Amniotic stem cell (primary cell): Measurements from ENCODE around the gene KISS1.

Experiments used
- DNase-seq: peaks from one replicate; lab custom pipeline; 2025; lab: John Stamatoyannopoulos, UW

Gene KISS1

DNA sequence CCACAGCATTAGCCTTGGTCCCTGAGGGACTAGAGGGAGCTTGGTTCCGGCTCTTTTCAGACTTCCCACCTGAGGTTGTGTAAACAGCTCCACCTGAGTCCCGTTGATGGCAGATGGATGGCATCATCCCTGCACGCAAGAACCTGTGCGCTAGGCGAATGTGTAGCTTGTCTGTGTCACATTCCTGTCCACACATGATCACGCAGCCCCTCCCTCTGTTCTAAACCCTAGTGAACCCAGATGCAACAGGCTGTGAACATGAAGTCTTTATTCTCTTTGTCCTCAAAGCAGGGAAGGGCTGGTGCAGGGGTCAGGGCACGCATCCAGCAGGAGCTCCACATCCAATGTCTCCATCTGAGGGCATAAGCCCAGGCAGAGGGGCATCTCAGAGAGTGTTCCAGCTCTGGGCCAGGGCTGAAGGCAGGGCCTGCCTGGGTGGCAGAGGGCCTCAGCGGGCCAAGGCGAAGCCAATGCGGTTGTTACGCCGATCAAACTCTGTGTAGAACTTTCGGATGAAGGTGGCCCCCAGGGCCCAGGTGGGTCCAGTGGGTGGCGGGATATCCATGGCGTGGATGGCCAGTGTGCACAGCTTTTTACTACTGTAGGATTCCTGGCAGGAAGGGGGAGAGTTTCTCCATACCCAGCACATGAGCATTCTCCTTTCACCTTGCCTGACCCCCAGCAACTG is 41.6 kb downstream of the KISS1 start:
- no peak for DNase-seq

DNA sequence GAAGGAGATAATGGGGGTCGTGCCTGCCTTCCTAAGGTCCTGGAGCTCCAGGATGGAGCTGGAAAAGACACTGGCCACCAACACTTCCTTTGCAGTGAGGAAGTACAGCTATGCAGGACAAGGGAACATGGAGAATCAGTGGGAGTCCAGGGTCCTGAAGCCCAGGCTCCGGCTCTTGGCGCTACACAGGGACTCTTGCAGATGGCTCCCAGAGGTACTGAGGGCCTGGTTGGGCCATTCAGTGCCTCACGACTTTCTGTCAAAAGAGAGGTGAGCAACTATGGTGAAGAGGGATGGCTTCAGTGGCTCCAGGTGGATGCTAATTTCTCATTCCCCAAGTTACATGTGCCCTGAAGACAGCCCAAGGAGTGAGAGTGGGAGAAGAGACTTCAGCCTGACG is 42.6 kb downstream of the KISS1 start:
- no peak for DNase-seq

DNA sequence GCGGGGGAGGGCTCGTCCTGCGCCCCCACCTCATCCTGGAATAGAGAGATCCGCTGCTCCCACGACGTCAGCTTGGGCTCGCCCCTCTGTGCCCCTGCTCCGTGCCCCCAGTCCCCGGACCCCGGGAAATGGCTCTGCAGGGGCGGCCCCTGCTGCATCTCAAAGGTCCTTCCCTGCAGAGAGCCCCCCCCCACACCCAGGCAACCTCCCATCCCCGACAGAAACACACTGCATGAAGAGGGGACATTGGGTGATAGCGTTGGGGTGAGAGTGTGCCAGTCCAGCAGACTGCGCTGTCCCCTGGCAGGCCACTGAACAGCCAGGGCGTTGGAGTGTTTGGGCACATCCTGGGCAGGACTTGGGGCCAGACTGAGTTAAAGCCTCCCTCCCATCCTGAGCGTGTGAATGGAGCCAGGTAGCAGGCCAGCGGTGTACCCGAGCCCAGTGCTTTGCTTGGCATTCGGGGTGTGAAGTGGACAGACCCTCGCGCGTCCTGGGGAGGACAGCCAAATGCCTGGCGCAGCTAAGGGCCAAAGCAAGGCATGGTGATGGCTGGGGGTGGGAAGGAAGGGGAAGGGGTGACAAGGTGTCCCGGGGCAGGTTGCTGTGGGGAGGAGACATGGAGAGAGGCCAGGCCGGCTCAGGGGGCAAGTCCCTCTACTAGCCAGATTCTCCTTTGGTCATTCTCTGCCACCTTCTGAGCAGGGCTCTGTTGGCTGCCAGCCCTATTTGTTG is 43.8 kb downstream of the KISS1 start:
- DNase-seq, result no peak

DNA sequence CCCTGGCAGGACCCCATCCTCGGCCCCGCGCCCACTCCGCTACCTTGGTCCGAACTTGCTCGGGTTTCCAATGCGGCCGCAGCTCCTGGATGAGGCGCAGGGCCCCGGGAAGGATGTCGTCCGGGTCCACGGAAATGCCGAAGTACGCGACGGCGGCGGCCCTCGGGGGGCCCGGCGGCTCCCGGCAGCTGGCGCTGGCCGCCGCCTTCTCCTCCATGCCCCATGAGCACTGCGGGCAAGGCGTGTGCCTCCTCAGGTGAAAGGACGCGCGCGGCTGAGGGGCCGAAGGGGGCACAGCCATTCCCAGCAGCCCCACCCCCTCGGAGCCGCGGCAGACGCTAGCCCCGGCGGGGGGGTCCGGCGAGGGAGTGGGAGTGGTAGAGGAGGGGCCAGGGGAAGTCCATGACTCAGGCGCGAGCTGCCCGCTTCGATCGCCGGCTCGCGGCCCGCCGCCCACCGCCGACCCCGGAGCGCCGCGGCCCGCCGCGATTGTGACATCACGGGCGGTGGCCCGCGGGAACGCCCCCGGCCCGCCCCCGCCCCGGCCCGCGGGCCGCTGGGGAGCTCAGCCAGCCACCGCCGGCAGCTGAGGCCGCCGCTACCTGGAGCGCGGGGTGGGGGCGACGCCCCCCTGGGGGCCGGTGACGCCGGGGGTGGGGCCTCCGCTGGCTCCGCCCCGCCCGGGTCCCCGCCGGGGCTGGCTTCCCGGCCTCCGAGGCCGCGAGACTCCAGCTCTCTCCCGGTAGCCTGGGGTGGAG is 44.6 kb downstream of the KISS1 start, which contains the start of gene ETNK2:
ETNK2 (minus strand) TSS at position 493 of the 758 bp plus-strand sequence; CDS start at position 301, 192 bp downstream.
- DNase-seq, result no peak

DNA sequence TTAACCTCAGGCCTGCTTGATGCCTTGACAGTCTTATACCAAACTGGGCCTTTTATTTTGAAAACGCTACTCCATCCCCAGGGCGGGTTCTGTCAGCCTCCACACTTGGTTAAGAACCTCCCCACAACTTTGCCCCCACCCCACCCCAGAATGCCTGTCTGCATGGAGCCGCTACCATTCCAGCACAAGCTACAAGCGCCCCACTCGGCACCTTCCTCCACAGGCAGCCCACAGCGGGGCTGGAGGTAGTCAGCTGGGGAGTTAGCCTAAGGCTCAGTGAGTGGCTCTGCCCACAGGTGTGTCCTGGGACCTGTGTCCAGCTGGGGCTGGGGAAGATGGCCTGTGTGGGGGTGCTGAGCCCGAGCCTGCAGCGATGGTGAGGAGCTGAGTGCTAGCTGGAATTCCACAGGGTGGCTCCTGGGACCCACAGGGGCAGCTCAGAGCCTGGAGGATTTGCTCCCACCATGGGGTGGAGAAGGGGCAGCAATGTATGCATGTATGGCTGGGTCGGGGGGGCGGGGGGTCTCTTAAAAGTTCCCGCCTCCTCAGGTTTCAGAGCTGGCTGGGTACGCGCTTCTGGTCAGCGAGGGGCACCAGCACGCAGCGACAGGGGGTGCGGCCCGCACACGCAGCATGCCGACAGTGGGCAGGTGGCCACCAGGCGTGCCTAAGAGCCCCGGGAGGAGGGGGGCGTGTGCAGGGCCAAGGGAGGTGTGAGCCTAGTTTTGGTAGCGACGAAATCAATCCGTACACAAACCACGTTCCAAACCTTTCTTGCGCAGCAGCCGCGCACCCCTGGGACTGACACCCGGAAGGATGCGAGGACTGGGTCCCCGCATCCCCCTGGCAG is 45.4 kb downstream of the KISS1 start:
- no peak for DNase-seq

DNA sequence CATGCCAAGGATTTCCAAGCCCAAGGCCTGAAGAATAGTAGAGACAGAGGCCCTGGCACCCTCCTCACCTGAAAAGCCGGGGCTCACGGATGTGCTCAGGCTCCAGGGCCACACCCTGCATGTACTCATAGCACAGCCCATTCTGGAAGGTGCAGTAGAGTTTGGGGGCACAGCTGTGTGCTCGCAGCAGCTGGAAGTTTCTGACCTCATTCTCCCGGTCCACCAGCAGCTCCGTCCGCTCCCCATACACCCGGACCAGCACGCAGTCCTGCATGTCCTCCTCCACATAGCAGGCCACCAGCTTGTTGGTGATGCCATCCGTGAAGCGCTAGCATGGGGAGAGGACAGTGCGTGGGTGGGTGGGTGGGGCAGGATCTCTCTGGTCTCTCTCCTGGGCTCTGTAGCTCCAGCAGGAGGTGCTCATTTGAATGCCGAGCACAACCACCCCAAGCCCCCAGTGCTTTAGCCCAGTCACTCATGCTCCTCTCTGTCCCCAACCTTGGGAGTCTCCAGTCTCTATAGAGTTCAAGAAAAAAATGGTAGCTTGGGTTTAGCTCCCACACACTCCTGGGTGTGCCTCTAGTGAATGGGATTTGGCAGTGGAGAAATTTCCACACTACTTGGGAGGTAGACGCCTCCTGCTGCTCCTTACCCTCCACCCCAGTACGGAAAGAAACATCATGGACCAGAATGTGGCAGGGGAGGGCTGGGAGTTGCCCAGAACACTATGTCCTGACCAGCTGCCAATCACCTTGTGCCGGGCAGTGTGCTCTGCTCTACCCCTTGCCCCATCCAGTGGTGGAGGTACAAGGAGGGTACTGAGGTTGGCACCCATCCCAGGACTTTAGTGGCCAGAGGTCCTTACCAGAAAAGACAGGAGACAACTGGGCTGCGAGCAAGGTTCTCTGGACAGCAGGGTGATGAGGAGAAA is 46.4 kb downstream of the KISS1 start:
- DNase-seq, result no peak

DNA sequence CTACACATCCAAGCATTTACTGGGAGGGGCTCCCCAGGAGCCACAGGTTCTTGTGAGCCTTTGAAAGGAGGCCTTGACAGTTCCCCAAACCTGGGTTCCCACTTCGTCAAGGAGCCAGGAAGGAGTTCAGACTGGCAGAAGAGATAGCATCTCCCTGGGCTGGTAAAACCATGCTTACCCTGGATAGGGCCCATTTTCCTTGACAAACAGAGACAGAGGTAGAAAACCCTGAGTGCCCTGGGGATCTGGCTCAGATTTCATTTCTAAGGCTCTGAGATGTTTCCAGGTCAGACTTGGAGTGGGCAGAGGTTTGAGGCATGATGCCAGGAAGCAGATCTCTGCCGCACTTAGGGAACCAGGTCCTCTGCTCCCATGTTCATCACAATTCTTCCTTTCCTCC is 47.2 kb downstream of the KISS1 start:
- no peak for DNase-seq

DNA sequence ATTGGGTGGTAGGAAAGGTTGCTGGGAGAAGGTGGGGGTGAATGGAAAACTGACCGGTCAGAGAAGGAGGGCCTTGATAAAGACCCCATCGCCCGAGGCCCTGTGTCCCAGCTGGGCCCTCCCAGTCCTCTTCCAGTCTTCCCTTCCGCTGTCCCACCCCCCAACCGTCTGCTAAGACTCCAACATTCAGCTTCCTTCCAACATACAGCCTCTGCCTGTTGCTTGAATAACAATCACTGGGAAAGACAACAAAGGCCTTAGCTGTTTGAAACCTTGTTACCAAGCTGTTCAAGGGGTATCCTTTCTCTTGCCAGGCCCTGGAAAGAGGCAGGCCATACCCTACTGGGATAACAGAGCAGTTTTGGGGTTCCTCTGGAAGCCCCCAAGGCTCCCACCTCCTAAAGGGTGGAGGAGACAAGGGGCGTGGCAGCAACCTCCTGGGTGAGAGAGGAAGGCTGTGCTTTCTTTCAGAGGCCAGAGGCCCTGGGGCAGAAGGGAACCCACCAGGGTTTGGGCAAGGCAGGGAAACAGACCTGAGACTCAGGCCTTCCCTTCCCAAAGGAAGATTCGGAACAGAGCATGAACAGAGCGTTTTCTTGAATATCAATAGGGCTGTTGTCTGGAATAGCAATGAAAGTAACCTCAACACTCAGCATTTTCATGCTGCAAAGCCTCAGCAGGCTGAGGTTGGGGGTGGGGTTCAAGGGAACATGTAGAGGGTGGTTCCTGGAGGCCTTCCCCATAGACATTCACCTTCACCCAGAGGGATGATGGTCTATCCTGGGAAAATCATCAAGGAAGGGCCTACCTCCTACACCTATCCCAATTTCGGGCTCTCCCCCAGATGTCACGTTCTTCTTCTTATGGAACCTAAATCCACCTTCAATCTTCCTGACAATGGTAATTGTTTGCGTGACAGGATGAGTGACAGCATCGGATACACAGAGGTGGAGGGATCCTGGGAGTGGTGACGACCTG is 48.6 kb downstream of the KISS1 start:
- DNase-seq, result no peak

DNA sequence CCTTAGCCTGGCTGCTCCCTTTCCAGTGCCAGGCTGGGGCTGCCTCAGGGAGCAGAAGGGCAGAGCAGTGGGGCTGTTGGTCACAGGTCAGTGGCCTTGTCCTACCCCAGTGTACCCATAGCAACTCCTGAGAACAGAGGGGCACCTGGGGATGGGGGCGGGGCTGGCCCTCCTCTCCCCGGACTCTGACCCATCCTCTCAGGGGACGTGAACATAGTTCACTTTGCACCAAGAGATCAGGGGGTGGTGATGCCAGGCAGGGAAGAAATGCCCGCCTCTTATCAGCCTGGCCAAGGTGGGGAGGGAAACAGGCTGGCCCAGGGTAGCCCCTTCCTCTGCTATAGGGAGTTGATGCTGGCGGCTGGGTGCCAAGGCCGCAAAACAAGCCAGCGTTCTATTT is 49.3 kb downstream of the KISS1 start:
- DNase-seq, result no peak

DNA sequence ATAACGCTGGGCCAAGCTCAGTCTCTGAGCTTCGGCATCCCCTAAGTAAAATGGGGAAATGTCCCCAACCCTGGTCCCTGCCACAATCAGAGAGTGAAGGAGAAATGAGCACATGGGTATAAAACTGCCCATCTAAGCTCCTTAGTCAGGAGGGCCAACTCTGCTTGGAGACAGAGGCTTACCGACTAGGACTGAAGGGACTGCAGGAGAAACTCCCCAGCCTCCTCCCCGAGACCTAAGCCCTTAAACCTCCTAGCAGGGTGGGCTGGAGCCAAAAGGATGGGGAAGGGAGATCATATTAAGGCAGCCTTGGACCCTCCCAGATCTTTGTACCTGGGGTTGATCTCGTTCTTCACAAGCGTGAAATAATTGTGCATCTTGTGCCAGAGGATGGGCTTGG is 50.0 kb downstream of the KISS1 start:
- no peak for DNase-seq

DNA sequence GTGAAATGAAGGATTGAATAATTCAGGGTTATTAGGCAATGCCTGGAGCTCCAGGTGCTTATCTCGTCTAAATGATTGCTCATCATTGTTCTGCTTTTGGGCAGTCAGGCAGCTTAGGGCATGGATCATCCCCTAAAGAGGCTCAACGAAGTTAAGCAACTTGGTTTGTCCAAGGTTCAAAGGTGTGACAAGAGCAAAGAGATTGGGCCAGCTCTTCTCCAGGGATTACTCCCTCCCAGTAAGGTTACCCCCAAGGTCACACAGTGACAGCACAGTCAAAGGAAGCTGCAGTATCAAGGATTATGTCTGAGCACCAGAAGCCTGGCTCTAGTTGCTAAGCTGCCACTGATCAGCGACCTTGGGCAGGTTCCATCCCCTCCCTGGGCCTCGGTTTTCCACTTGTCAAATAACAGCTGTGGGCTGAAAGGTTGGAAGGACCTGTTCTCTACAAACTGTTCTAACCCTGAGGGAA is 51.2 kb downstream of the KISS1 start:
- no peak for DNase-seq

DNA sequence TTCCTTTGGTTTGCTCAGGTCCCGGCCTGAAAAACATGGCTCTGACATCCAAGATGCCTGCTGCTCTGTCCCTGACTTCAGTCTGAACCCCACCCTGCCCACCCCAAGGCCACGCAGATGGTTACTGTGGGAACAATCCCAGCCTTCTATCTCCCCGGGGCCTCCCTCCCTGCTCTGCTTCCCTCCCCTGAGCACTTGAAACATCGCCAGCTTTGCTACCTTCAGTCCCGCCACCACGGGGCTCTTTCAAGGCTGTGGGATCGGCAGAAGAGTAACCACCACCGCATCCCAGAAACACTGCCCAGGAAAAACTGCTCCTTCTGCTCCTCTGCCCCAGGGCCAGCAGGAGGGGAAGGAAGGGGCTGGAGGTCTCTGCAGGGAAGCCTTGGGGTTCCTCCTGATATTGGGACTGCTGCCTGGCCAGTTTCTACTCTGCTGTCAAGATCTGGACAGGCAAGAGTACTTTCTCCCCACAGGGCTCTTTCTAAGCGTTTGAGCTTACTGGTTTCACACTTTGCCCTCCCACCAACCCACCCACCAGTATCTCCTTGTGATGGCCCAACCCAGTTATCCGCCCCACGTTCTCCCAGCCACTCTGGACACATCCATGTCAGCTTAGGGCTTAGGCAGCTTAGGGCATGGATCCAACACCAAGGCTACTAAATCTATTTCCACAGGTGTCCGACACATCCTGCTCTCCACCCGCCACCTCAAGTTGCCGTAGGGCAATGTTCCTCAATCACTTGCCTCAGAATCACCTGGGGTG is 52.8 kb downstream of the KISS1 start:
- DNase-seq, result no peak

DNA sequence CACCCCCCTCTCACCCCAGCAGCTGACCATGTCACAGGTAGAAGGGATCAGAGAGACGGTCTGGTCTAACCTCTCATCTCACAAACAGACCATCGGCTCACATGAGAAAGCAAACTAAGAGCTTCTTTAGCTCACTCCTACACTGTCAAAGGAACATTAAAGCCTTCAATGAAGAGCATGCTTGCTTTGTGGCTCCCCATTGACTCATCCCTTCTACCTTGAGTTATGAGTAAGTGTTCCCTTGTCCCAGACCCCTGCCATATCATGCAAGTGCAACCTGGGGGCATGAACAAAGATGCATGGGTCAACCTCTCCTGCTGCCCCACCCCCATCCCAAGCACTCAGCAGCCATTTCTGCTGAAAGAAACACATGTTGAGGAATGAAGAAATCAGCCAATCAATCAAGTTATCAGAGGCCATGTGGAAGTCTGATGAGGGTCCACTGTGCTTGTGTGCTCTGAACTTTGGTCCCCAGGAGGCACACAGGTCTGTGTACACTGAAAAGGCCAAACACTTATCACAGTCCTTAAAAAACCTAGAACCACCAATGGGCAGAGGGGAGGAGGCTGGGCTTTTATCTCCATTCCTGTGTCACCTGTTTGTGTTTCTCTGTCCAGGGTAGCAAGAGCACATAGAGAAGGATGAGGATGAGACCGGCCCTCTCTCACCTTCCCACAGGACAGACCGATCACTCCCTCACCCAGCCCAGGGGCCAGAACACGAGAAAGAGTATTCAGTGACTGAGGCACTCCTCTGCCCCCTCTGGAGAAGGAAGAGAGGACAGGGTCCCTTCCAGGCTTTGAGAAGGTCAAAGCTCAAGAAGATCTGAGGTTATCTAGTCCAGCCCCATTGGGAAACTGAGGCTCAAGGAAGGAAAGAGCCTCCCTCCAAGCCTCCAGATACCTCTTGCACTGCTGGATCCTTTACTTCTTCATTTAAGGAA is 54.0 kb downstream of the KISS1 start:
- no peak for DNase-seq

DNA sequence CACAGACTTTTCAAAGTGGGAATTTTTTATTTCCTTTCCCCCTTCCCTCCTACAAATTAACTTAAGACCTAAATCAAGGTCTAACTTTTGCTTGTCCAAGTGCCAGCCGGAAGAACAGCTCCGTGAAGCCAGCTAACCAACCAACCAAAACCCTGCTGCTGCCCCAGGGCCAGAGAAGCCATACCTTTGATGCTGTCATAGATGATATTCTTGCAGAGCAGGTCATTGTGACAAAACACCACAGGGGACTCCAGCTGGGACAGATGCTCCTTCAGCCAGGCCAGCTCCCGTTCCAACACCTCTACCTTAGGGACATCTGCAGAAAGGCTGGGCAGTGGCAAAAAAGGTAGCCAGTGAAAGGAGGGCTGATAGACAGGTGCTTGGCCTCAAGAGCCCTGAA is 55.2 kb downstream of the KISS1 start:
- DNase-seq, result no peak
